GM23338 (cell line): ENCODE results near the gene WDR73. TPM values are rescaled to one million over a fixed set of nuclear protein-coding genes. Genes with fewer than 3 reads are reported as not detected.

Experiments
- ATAC-seq: fragments of 200-7000 bp; cut with Tn5 transposase; 3 replicates; pipeline ENCODE4 v1.9.1; 2020
- DNase-seq: peaks from one replicate; pipeline ENCODE4 v3.0.0-alpha.2; 2015; ENCODE audit warnings: low spot score
- H2AFZ ChIP-seq: fragments of 200-600 bp; sonication (generic); 2 replicates; pipeline ENCODE4 v1.8.0; 2016; ENCODE audit warnings: antibody characterized with exemption, mild to moderate bottlenecking, moderate library complexity
- H3F3A ChIP-seq: fragments of 200-600 bp; sonication (generic); replicated peaks from 2 replicates; pipeline ENCODE4 v1.8.0; 2017; ENCODE audit warnings: antibody characterized with exemption, mixed run types, low read depth
- H3K27ac ChIP-seq: fragments of 200-600 bp; sonication (generic); 2 replicates; pipeline ENCODE4 v1.6.1; 2016; ENCODE audit warnings: low read depth
- H3K27me3 ChIP-seq: fragments of 200-600 bp; sonication (generic); 2 replicates; pipeline ENCODE4 v1.8.0; 2016; ENCODE audit warnings: mild to moderate bottlenecking, mixed run types, moderate library complexity; ENCODE audit not compliant: insufficient read depth
- H3K36me3 ChIP-seq: fragments of 200-600 bp; sonication (generic); 2 replicates; pipeline ENCODE4 v1.8.0; 2016; ENCODE audit warnings: mild to moderate bottlenecking; ENCODE audit not compliant: insufficient read depth
- H3K4me1 ChIP-seq: fragments of 200-600 bp; sonication (generic); 2 replicates; pipeline ENCODE4 v1.8.0; 2016; ENCODE audit warnings: mild to moderate bottlenecking, moderate library complexity; ENCODE audit not compliant: insufficient read depth
- H3K4me2 ChIP-seq: fragments of 200-600 bp; sonication (generic); 2 replicates; pipeline ENCODE4 v1.7.1; 2017; ENCODE audit warnings: mixed run types
- H3K4me3 ChIP-seq: fragments of 200-600 bp; sonication (generic); 2 replicates; pipeline ENCODE4 v1.6.1; 2016; ENCODE audit warnings: mixed run types
- H3K79me2 ChIP-seq: fragments of 200-600 bp; sonication (generic); replicated peaks from 2 replicates; pipeline ENCODE4 v1.8.0; 2017; ENCODE audit warnings: mild to moderate bottlenecking; ENCODE audit not compliant: insufficient read depth
- H3K9me2 ChIP-seq: fragments of 200-600 bp; sonication (generic); 2 replicates; pipeline ENCODE4 v1.8.0; 2017; ENCODE audit not compliant: insufficient read depth
- H4K20me1 ChIP-seq: fragments of 200-600 bp; sonication (generic); replicated peaks from 2 replicates; pipeline ENCODE4 v1.8.0; 2017; ENCODE audit warnings: mild to moderate bottlenecking; ENCODE audit not compliant: insufficient read depth
- H3K27ac Mint-ChIP-seq: 2 replicates; pipeline ENCODE4 v1.8.0; 2020; ENCODE audit warnings: inconsistent platforms, mild to moderate bottlenecking, moderate library complexity, mixed read lengths
- H3K27me3 Mint-ChIP-seq: 3 replicates; pipeline ENCODE4 v1.8.0; 2022; ENCODE audit warnings: low read depth, mild to moderate bottlenecking, moderate library complexity, mixed read lengths, inconsistent platforms; ENCODE audit not compliant: insufficient read depth, poor library complexity
- H3K36me3 Mint-ChIP-seq: 3 replicates; pipeline ENCODE4 v1.8.0; 2021; ENCODE audit warnings: low read depth, mild to moderate bottlenecking, inconsistent platforms, moderate library complexity, mixed read lengths
- H3K4me1 Mint-ChIP-seq: 3 replicates; pipeline ENCODE4 v1.8.0; 2020; ENCODE audit warnings: mild to moderate bottlenecking, inconsistent platforms, mixed read lengths
- H3K4me3 Mint-ChIP-seq: 3 replicates; pipeline ENCODE4 v1.8.0; 2021; ENCODE audit warnings: moderate library complexity, mild to moderate bottlenecking, inconsistent platforms, mixed read lengths
- H3K9me3 Mint-ChIP-seq: 3 replicates; pipeline ENCODE4 v1.8.0; 2020; ENCODE audit warnings: moderate library complexity, mild to moderate bottlenecking, inconsistent platforms, mixed read lengths
- CREB1 ChIP-seq: fragments of 250-450 bp; sonication (Bioruptor Pico); IDR thresholded peaks from 2 replicates; pipeline ENCODE4 v1.5.0; 2020; ENCODE audit warnings: low read depth, mild to moderate bottlenecking, moderate library complexity
- CTCF ChIP-seq, 2 experiments: fragments of 200-600 bp in 1 of 2; sonication (generic) in 1 of 2; conservative IDR thresholded peaks; 2 replicates each; pipeline versions ENCODE4 v1.5.1 to v1.6.1; 2016 to 2017; ENCODE audit warnings: antibody characterized with exemption in 2 of 2, low read depth in 2 of 2, mild to moderate bottlenecking in 2 of 2, moderate library complexity in 1 of 2
- ETS1 ChIP-seq: IDR thresholded peaks from 2 replicates; pipeline ENCODE4 v1.6.1; 2016; ENCODE audit warnings: antibody characterized with exemption
- EZH2 ChIP-seq: fragments of 200-600 bp; sonication (generic); IDR thresholded peaks from one replicate; pipeline ENCODE4 v1.8.0; 2017; ENCODE audit warnings: antibody characterized with exemption, mild to moderate bottlenecking, low read depth; ENCODE audit not compliant: unreplicated experiment
- EZH2phosphoT487 ChIP-seq: fragments of 200-600 bp; sonication (generic); IDR thresholded peaks from one replicate; pipeline ENCODE4 v1.8.1; 2018; ENCODE audit warnings: antibody characterized with exemption; ENCODE audit not compliant: unreplicated experiment
- JUNB ChIP-seq: IDR thresholded peaks from one replicate; pipeline ENCODE4 v1.6.1; 2016; ENCODE audit warnings: antibody characterized with exemption; ENCODE audit not compliant: unreplicated experiment
- NANOG ChIP-seq: IDR thresholded peaks from 2 replicates; pipeline ENCODE4 v1.6.1; 2016; ENCODE audit warnings: antibody characterized with exemption, borderline replicate concordance
- POLR2AphosphoS5 ChIP-seq: IDR thresholded peaks from 2 replicates; pipeline ENCODE4 v1.6.1; 2016; ENCODE audit warnings: antibody characterized with exemption, low read depth
- REST ChIP-seq: IDR thresholded peaks from one replicate; pipeline ENCODE4 v1.6.1; 2018; ENCODE audit warnings: antibody characterized with exemption; ENCODE audit not compliant: unreplicated experiment
- STAT1 ChIP-seq: IDR thresholded peaks from one replicate; pipeline ENCODE4 v1.6.1; 2016; ENCODE audit warnings: antibody characterized with exemption; ENCODE audit not compliant: unreplicated experiment
- ZNF114 ChIP-seq: fragments of 250-450 bp; sonication (Bioruptor Pico); IDR thresholded peaks from 2 replicates; pipeline ENCODE4 v1.5.0; 2020; ENCODE audit warnings: mild to moderate bottlenecking, moderate library complexity
- ZNF331 ChIP-seq: fragments of 250-450 bp; sonication (Bioruptor Pico); IDR thresholded peaks from 2 replicates; pipeline ENCODE4 v1.5.0; 2020; ENCODE audit warnings: low read depth, mild to moderate bottlenecking, moderate library complexity
- ZNF462 ChIP-seq: fragments of 250-450 bp; sonication (Bioruptor Pico); IDR thresholded peaks from 2 replicates; pipeline ENCODE4 v1.5.0; 2020; ENCODE audit warnings: mild to moderate bottlenecking, moderate library complexity
- polyA plus RNA-seq: library from polyadenylated mRNA; unstranded; fragments of >200 nt; fragmentation: Nextera tagmentation; extraction: Ambion mirVana; gene quantifications from 2 replicates; pipeline ENCODE4 v1.2.1, GENCODE V29; 2016
- total RNA-seq: library from RNA; depleted of rRNA; stranded (reverse); fragments of >200 nt; shearing (Covaris generic); gene quantifications from 2 replicates; pipeline ENCODE4 v1.2.3, GENCODE V29; 2014

WDR73 gene
- total and polyA plus RNA-seq, 2 experiments from 2014 or later = 14.8 to 25.2 TPM

- peaks cover 32% of the 10 kb centered on the region for H3K4me1 Mint-ChIP-seq
- peaks cover 23% of the 10 kb centered on the region for H3K36me3 Mint-ChIP-seq
- Histone ChIP-seq H3K4me1 (peaks cover 8% of the 10 kb centered on the region; the same call in 1 of the 2 replicates), H3K9me2 (no peaks in the 10 kb centered on the region), H3K27ac (no peak overlapping the region), H4K20me1 (no peaks in the 10 kb centered on the region), H3F3A (peaks cover 7% of the 10 kb centered on the region), H3K4me2 (peak overlapping the region; percentile 26; the same call in 1 of the 2 replicates), H3K36me3 (no peaks in the 10 kb centered on the region), H3K27me3 (no peaks in the 10 kb centered on the region), H3K4me3 (no peak overlapping the region), H3K79me2 (no peaks in the 10 kb centered on the region), H2AFZ (no peak overlapping the region)
- DNase-seq = no peak
- H3K9me3 Mint-ChIP-seq = peaks cover 26% of the 10 kb centered on the region
- H3K4me3 Mint-ChIP-seq = no peak overlapping the region
- TF ChIP-seq JUNB (no peak), ETS1 (no peak), ZNF331 (no peak), REST (no peak), CREB1 (CRISPR knock-in tag) (no peak), CTCF (conservative IDR thresholded peaks at IDR 0.05; ENCODE audit: low read depth in 2 of 2) (no peak), EZH2 (no peak), NANOG (no peak), ZNF462 (CRISPR knock-in tag) (no peak), STAT1 (no peak), ZNF114 (no peak), EZH2phosphoT487 (no peak), POLR2AphosphoS5 (no peak)
- no peak overlapping the region for H3K27ac Mint-ChIP-seq
- peak; percentile 35; the same call in 1 of the 3 replicates for ATAC-seq
- peaks cover 27% of the 10 kb centered on the region for H3K27me3 Mint-ChIP-seq
Measured at GRCh38 chr15:84594617-84595290, 59.3 kb downstream of the WDR73 start.
